B cell (primary cell): ENCODE measurements around the gene RAMAC. TPM values are rescaled to one million over a fixed set of nuclear protein-coding genes. Genes with fewer than 3 reads are reported as not detected.

ENCODE experiments used
- ATAC-seq: fragments of 200-7000 bp; cut with Tn5 transposase; one replicate; pipeline ENCODE4 v1.10.0; 2021; ENCODE audit warnings: low read depth, mild to moderate bottlenecking, moderate number of reproducible peaks, moderate library complexity
- CTCF ChIA-PET: fragments of 350-600 bp; sonication (Branson Sonifier 250); formaldehyde crosslinking; loops from one replicate; lab custom pipeline; 2021; ENCODE audit warnings: antibody characterized with exemption, inconsistent platforms; lab: Charles Lee
- POLR2A ChIA-PET: fragments of 350-600 bp; sonication (Branson Sonifier 250); formaldehyde crosslinking; loops from one replicate; lab custom pipeline; 2021; ENCODE audit warnings: antibody characterized with exemption; lab: Charles Lee
- DNase-seq: peaks from one replicate; pipeline ENCODE4 v3.0.0; 2013
- H2AFZ ChIP-seq: 2 replicates; pipeline ENCODE4 v1.6.1; 2012; ENCODE audit warnings: mild to moderate bottlenecking, low read depth, low read length; ENCODE audit not compliant: insufficient read depth, poor library complexity, severe bottlenecking
- H3K27ac ChIP-seq, 2 donors: 1 replicate in 1 of 2; 2 replicates in 1 of 2; pipeline ENCODE4 v1.5.1; 2012 to 2013; ENCODE audit warnings: low read length in 2 of 2, mild to moderate bottlenecking in 2 of 2, moderate library complexity in 1 of 2
- H3K27me3 ChIP-seq, 4 experiments: fragments of 200-600 bp in 1 of 4; sonication (generic) in 1 of 4; replicated peaks in 1 of 4; 1 replicate in 2 of 4; 2 replicates in 2 of 4; pipeline versions ENCODE4 v1.6.1 to v1.7.0; 2013 to 2016; ENCODE audit warnings: low read length in 3 of 4, mild to moderate bottlenecking in 2 of 4, mixed read lengths in 1 of 4, moderate library complexity in 1 of 4; ENCODE audit not compliant: insufficient read depth in 4 of 4, control insufficient read depth in 3 of 4; ENCODE audit errors: control extremely low read depth in 1 of 4
- H3K36me3 ChIP-seq, 2 experiments: replicated peaks in 1 of 2; 1 replicate in 1 of 2; 2 replicates in 1 of 2; pipeline versions ENCODE4 v1.6.1 to v1.7.1; 2013; ENCODE audit warnings: low read length in 1 of 2; ENCODE audit not compliant: insufficient read depth in 2 of 2, control insufficient read depth in 1 of 2; ENCODE audit errors: control extremely low read depth in 1 of 2, extremely low read depth in 1 of 2
- H3K4me1 ChIP-seq, 2 donors: fragments of 200-600 bp in 1 of 2; sonication (generic) in 1 of 2; 1 replicate in 1 of 2; 2 replicates in 1 of 2; pipeline versions ENCODE4 v1.5.1 to v1.6.1; 2013 to 2017; ENCODE audit warnings: low read length in 2 of 2; ENCODE audit not compliant: control insufficient read depth in 2 of 2, insufficient read depth in 2 of 2
- H3K4me2 ChIP-seq: replicated peaks from 2 replicates; pipeline ENCODE3; 2012; ENCODE audit warnings: mild to moderate bottlenecking, low read depth, low read length; ENCODE audit not compliant: poor library complexity, severe bottlenecking
- H3K4me3 ChIP-seq, 5 experiments: fragments of 200-600 bp in 1 of 5; sonication (generic) in 1 of 5; 1 replicate in 3 of 5; 2 replicates in 2 of 5; pipeline versions ENCODE4 v1.5.1 to v1.7.0; 2011 to 2016; ENCODE audit warnings: low read length in 4 of 5, mild to moderate bottlenecking in 4 of 5, low read depth in 2 of 5, control low read depth in 1 of 5, moderate library complexity in 1 of 5; ENCODE audit not compliant: insufficient read depth in 1 of 5; ENCODE audit errors: control extremely low read depth in 1 of 5, extremely low read depth in 1 of 5
- H3K79me2 ChIP-seq: fragments of 200-600 bp; sonication (generic); one replicate; pipeline ENCODE4 v1.6.0; 2016; ENCODE audit warnings: low read length; ENCODE audit not compliant: control insufficient read depth, insufficient read depth
- H3K9ac ChIP-seq: fragments of 200-600 bp; sonication (generic); 2 replicates; pipeline ENCODE4 v1.6.1; 2017; ENCODE audit warnings: mild to moderate bottlenecking, low read length, moderate library complexity
- H3K9me3 ChIP-seq, 3 donors: one replicate each; pipeline versions ENCODE4 v1.6.1 to v1.7.1; 2013; ENCODE audit warnings: low read length in 2 of 3; ENCODE audit not compliant: control insufficient read depth in 2 of 3, insufficient read depth in 1 of 3; ENCODE audit errors: control extremely low read depth in 1 of 3
- H4K20me1 ChIP-seq: 2 replicates; pipeline ENCODE4 v1.6.0; 2012; ENCODE audit warnings: mild to moderate bottlenecking, low read length; ENCODE audit not compliant: insufficient read depth, control insufficient read depth, poor library complexity, severe bottlenecking
- H3K27ac Mint-ChIP-seq: one replicate; pipeline ENCODE4 v1.8.0; 2021; ENCODE audit warnings: mixed read lengths
- H3K27me3 Mint-ChIP-seq: one replicate; pipeline ENCODE4 v1.8.0; 2021; ENCODE audit warnings: mixed read lengths
- H3K4me1 Mint-ChIP-seq: one replicate; pipeline ENCODE4 v1.8.0; 2021; ENCODE audit warnings: mixed read lengths
- H3K4me3 Mint-ChIP-seq: one replicate; pipeline ENCODE4 v1.8.0; 2021; ENCODE audit warnings: mixed read lengths
- H3K9me3 Mint-ChIP-seq: one replicate; pipeline ENCODE4 v1.8.0; 2022; ENCODE audit warnings: mixed read lengths; ENCODE audit not compliant: insufficient read depth
- CTCF ChIP-seq: fragments of 200-600 bp; IDR thresholded peaks from one replicate; pipeline ENCODE4 v1.8.0; 2022; ENCODE audit warnings: antibody characterized with exemption, mild to moderate bottlenecking
- EZH2 ChIP-seq: IDR thresholded peaks from 2 replicates; pipeline ENCODE4 v1.6.1; 2012; ENCODE audit warnings: borderline replicate concordance, low read depth, mild to moderate bottlenecking, moderate library complexity, low read length; ENCODE audit not compliant: insufficient read depth, poor library complexity, severe bottlenecking
- WGBS: methylation state at CpG from one replicate; pipeline ENCODE4 v1.1.5; 2013; ENCODE audit warnings: missing lambda C conversion rate; ENCODE audit not compliant: insufficient coverage; 5-methylcytosine and 5-hydroxymethylcytosine counted together
- intact Hi-C: fragments of 100-400 bp; cut with micrococcal nuclease; formaldehyde crosslinking; loops from one replicate; pipeline ENCODE4 v1.10.0; 2022
- polyA plus RNA-seq: library from polyadenylated mRNA; depleted of rRNA; stranded (reverse); fragments of >200 nt; gene quantifications from 2 replicates; pipeline ENCODE4 v1.2.3, GENCODE V29; 2012
- total RNA-seq, 2 donors: library from RNA; stranded (reverse); fragments of 120-200 nt in 1 of 2; gene quantifications; 1 replicate in 1 of 2; 2 replicates in 1 of 2; pipeline versions ENCODE4 v1.2.3 to v1.2.4, GENCODE V29; 2013 to 2022

The RAMAC gene
- total and polyA plus RNA-seq, 2 donors (not counting 1 experiment from before 2014, with no cell fraction given): 7.7 to 20.2 TPM

- DNase-seq (no peak), ATAC-seq (no peak)
- intact Hi-C loops: no loop called here
- Histone ChIP-seq H3K27ac (no peak overlapping the region), H3K36me3 (no peaks in the 10 kb centered on the region), H3K27me3 (no peaks in the 10 kb centered on the region), H3K4me1 (no peaks in the 10 kb centered on the region), H3K9me3 (no peaks in the 10 kb centered on the region), H3K4me3 (no peak overlapping the region), H4K20me1 (no peaks in the 10 kb centered on the region), H3K79me2 (no peaks in the 10 kb centered on the region), H3K4me2 (no peak overlapping the region), H3K9ac (no peak overlapping the region), H2AFZ (no peak overlapping the region)
- Mint-ChIP-seq H3K9me3 (no peaks in the 10 kb centered on the region), H3K27me3 (no peaks in the 10 kb centered on the region), H3K4me3 (no peak overlapping the region), H3K4me1 (no peaks in the 10 kb centered on the region), H3K27ac (no peak overlapping the region)
- TF ChIP-seq EZH2 (no peak), CTCF (no peak)
- POLR2A ChIA-PET: no interaction called here
- no CpG with 5 or more reads among the region's 1 CpG for WGBS
- CTCF ChIA-PET: no interaction called here
These were observed 13.0 kb upstream of the RAMAC start for GRCh38 chr15:82972990-82973389.

GRCh38 chr15:82977076-82977475 is 8.9 kb upstream of the RAMAC start:
- no peak overlapping the region for H3K27ac ChIP-seq
- no peak overlapping the region for H3K4me2 ChIP-seq
- H3K79me2 ChIP-seq: no peaks in the 10 kb centered on the region
- no peak overlapping the region for H2AFZ ChIP-seq
- ATAC-seq: no peak
- no peaks in the 10 kb centered on the region for H3K27me3 ChIP-seq
- Mint-ChIP-seq H3K9me3 (no peaks in the 10 kb centered on the region), H3K4me1 (no peaks in the 10 kb centered on the region), H3K27ac (no peak overlapping the region), H3K4me3 (no peak overlapping the region), H3K27me3 (no peaks in the 10 kb centered on the region)
- POLR2A ChIA-PET: interaction anchor here (0.7 kb wide), 1 partner anchor 24 kb away, joined by 12 read pairs; no protein-coding TSS in a partner anchor
- H3K4me3 ChIP-seq: no peak overlapping the region
- H3K4me1 ChIP-seq: no peaks in the 10 kb centered on the region
- DNase-seq: no peak
- intact Hi-C loops: no loop called here
- WGBS: no CpG with 5 or more reads among the region's 1 CpG
- CTCF ChIA-PET: interaction anchor here (1.1 kb wide), 1 partner anchor 85 kb away, joined by 3 read pairs; no protein-coding TSS in a partner anchor
- no peak overlapping the region for H3K9ac ChIP-seq
- no peaks in the 10 kb centered on the region for H3K9me3 ChIP-seq
- TF ChIP-seq EZH2: no peak
- no peak for TF ChIP-seq CTCF
- no peaks in the 10 kb centered on the region for H4K20me1 ChIP-seq
- peaks cover 0 to 2% of the 10 kb centered on the region in 2 experiments for H3K36me3 ChIP-seq
